Stimulated activated naive CD4-positive, alpha-beta T cell (primary cell): ENCODE measurements around the gene FAF2.

ENCODE experiments used
- DNase-seq, 6 experiments: peaks; one replicate each; lab custom pipeline; 2025; lab: John Stamatoyannopoulos, UW

Gene FAF2

DNA sequence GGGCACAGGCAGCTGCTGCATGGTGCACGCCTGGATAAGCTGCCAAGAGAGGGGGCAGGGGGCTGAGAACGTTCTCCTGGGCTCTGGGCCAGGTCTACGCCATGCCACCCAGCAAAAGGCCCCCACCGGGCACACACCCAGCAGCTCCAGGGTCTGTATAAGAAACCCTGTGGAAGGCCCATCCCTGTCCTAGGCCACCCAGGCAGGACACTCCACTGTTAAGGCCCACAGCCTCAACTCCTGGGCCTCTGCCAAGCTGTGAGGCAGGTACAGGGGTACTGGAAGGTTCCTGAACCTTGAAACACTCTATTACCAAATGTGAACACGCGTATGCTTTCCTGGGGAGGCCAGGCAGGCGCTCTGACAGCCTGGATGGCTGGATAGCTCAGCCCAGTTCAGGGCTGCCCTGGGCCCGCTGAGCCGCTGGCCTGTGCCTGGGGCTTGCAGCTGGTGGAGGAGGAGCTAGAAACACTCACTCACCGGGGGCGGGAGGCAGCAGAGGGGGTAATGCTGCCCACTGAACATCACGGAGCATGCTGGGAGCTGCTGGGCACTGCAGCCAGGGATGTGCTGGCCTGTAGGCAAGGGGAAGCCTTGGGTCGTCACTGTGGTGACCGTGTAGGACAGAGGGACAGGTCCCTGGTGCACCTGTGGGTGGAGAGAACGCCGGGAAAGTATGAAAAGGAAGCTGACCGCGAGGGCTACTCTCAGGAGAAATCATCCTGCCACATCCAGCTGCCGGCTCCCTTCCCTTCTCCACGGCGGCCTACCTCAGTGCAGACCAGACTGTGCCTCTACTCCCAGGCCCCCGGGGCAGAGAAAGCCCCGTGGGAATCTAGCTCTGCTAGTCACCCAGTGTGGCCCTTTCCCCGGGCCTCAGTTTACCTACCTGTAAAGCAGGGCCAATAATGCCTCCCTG lies 83.1 kb downstream of the FAF2 start:
- DNase-seq = peak in 3 of 6 experiments; percentile 18 to 38 (median 32)

DNA sequence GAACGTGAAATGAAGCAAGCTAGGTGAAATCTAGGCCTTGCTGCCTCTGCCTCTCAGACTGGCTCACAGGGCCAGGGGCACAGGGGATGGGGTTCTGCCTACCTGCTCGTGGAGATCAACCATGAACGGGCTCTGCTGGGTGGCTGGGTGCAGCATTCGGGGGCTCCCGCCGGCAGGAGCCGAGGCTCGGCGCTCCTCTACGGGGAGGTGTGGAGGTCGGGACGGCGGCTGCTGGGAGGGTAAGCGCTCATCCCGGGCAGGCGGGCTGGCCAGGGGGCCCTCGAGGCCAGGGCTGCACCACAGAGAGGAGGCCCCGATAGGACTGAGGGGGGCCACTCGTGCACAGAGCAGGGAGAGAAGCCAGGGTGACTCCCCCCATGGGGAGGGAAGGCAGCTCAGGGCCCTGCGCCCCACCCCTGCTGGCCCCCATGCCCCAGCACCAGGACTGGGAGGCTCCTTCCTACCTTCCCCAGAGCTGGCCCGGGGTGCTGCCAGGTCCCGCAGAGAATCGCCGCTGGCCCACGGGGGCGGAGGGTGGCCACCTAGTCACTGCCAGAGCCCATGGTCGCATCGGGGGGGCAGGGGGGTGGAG lies 83.8 kb downstream of the FAF2 start:
- no peak for DNase-seq

DNA sequence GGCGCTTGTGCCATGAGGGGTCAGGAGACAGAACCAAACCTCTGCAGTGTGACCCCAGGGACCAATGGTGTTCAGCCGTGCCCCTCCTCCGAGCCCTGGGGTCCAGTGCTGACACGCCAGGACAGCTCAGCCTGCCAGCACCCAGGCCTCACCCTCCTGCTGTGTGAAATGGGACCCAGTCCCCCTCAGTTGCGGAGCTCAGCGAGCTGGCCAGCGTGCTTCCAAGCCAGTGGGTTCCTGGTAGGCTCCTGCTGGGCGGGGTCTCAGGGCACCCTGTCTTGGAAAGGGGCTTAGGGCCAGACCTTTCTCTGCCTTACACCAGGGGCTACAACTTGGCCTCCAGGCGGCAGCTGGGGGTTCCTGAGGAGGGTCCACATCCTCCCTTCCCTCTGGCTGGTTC lies 84.6 kb downstream of the FAF2 start:
- DNase-seq = no peak

DNA sequence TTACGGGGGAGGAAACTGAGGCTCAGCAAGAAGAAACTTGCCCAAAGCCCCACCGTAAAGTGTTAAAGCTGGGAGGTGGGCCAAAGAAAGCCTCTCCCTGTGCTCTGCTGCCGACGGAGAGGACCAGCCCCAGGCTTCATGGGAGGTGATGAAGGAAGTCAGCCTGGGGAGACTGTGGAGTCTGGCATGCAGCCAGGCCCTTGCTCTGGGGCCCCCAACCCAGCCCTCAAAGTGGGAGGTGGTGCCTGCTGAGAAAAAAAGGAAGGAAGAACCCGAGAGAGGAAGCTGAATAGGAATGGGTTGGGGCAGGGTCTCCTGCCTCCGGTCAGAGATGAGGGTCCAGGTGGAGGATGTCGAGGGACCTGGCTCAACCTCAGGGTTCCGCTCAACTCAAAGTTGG lies 85.2 kb downstream of the FAF2 start:
- DNase-seq = peak in 3 of 6 experiments; percentile 27 to 45 (median 32)

DNA sequence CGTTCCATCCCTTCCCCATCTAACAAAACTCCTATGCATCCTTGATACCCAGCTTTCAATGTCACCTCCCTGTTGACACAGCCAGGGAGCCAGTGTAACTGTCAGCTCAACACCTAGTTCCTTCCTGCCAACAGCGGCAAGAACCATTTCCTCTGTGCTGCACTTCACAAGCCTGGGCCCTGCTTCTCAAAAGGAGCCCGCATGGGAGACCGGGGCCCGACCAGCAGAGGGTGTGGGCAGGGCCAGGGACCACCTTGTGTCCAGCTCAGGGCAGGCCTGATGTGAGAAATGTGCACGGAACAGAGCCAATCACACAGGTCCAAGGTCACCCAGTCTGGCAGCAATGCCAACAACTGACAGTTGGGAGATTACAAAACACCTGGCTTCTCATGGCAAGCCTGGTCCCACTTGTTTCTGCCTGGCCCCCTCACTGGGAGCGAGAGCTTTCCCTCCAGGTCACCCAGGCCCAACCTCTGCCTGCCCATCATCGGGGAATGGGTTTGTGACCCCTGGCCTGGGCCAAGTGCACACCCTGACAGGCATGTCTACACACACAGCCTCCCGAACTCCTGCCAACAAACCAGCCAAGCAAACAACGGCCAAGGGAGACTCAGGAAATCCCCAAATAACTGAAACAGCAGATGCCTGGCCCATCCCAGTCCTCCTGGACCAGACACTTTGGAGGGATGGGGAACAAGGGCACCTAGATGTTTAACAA lies 85.9 kb downstream of the FAF2 start:
- peak in 5 of 6 experiments; percentile 36 to 65 (median 58) for DNase-seq

DNA sequence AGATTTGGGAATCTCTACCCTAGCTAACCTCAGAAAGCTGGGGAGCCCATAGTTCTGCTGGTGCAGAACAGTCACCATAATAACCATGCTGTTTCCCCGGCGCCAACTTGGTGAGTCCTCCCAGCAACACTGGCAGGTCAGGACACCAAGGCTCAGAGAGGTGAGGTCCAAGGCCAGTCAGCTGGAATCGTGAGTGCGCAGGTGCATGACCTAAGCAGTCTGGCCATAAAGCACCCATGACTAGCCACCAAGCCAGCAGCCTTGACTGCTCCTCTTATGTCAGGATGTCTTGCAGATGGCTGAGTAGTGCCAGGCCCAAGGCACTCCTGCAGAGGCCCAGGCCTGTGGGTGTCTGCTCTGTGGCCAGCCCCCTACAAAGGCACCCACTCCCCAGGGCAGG lies 86.5 kb downstream of the FAF2 start:
- DNase-seq = peak in 1 of 6 experiments; percentile 25

DNA sequence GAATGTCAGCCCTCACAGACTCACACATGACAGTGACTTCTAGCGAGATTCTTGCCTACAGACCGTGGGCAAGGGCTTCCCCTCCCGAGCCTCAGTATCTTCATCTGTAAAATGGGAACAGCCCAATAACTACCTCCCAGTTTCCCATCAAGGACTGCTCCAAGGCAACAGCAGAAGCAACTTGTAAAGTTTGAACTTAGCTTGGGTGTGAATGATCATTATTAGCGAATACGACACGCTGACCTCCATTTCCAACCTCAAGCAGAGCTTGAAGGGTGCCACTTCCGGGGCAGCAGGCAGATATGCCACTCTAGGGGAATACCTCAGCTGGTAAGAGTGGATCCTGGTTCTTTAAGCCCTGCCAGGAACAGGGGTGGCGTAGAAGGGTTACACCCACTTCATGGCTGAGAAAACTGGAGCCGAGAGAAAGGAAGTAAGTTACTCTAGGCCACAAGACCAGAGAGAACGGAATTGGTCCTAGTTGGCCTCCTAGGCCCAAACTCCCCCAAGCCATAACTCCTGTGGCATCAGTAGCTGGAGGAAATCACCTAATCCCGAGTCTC lies 87.0 kb downstream of the FAF2 start:
- peak in 3 of 6 experiments; percentile 23 to 42 (median 35) for DNase-seq

DNA sequence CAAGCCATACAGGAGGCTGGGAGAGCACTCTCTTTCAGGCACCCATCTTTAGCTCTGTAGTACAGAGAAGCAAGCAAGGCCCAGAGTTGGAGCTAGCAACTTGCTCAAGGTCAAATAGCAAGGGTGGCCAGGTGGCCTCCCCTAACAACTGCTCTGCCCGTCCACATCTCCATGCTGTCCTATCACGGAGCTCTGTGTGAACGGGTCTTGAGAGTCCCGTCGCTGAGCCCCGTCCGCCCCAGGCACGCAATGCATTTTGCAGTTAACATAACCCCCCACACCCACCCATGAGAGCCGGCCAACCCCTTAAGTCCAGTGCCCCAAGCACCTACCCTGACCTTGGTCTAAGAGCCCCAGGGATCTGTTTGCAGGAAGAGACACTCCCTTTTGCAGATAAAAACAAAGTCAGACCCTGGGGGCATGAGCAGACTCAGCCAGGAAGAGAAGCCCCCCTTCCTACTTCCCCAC lies 87.5 kb downstream of the FAF2 start:
- DNase-seq = no peak

DNA sequence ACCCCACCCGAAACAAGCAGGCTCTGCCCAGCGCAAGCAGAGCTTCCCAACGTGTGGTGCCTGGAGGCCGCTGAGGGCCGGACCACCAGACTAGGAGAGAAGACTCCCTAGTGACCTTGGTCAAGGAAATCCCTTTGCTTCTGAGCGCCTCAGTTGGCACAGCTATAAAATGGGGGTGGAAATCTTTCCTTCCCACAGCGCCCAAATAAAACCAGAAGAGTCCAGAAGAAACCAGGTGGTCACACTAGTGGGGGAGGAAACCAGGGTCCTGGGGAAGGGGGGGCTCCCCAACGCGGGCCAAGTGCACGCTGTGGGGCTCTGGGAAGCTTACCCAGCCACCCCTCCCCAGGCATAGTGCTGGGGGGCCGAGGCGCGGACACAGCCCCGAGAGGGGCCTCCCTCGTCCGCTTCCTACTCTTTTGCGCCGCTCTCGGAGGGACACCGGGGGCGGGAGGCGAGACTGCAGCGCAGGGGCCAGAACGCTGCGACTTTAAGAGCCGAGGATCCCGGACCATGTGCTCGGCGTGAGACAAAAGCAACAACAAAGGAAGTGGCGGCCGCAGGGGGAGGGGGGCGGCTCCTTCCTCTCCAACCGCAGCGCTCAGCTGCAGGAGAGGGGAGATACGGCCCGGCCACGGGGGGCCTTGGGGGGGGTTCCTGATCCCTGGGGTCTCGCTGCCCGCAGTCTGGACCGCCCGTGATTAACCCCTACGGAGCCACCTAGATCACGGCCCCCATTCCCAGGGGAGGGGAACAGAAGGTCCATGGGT lies 88.1 kb downstream of the FAF2 start:
- peak; percentile 69 to 83 (median 75) for DNase-seq

DNA sequence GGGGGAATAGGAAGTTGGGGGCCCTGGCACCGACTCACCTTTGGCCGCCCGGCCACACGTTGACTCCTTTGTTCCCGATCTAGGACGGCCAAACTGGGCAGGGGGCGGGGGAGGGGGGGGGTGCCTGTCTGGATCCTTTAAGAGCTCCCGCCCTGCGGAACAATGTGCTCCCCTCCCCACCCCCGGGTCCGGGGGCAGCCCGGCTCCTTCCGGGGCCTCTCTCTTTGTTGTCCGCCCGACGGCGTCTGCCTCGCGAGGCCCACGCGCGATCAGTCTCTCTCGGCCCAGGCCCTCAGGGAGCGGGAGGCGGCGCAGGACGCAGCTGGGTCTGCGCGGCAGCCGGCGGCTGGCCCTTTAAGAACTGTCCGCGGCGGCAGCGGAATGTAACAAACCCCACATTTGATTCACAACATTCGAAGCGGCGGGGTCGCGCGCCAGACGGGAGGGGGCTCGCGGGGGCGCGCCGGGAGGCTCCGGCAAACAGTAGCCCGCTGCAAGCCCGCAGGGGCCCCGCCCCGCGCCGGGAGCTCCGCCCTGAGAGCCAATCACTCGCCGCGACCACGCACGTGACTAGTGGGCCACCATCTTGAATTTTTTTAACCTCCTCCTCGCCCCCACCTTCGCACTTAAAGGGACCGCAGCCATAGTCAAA lies 88.8 kb downstream of the FAF2 start, which contains the start of gene RNF44:
Gene RNF44 (minus strand): TSS at position 501 of the 652 bp plus-strand sequence. CDS start 4,930 bp downstream, outside the sequence.
- DNase-seq = peak; percentile 96 to 99 (median 98)

DNA sequence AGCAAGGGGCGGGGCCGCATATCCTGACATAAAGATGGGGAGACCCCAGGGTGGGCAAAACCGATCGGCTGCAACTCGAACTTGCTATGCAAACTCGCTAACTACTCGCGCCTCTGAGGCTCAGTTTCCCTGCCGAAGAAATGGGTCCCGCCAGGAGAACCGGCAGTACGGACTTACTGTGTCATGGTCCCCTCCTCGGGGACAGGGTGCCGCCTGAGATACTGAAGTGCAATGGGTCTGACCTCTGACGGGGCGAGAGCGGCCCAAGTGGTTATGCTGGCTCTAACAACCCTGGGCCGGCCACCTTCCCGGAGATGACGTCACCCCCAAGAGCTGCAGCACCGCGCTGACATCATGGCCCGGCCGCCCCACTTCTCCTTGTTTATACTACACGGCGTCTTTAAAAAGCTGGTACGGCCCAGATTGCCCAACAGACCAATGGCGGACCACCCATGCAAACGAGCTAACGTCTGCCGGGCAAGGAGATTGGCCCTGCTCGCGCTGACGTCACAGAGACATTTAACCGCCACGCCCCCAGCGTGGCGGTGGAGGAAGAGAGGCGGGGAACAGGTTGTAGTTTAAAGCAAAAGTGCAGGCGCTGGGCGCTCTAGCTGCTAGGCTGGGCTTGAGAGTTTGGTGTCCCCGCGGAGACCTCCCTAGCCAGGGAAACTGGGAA lies 89.5 kb downstream of the FAF2 start:
- peak; percentile 95 to 98 (median 98) for DNase-seq

DNA sequence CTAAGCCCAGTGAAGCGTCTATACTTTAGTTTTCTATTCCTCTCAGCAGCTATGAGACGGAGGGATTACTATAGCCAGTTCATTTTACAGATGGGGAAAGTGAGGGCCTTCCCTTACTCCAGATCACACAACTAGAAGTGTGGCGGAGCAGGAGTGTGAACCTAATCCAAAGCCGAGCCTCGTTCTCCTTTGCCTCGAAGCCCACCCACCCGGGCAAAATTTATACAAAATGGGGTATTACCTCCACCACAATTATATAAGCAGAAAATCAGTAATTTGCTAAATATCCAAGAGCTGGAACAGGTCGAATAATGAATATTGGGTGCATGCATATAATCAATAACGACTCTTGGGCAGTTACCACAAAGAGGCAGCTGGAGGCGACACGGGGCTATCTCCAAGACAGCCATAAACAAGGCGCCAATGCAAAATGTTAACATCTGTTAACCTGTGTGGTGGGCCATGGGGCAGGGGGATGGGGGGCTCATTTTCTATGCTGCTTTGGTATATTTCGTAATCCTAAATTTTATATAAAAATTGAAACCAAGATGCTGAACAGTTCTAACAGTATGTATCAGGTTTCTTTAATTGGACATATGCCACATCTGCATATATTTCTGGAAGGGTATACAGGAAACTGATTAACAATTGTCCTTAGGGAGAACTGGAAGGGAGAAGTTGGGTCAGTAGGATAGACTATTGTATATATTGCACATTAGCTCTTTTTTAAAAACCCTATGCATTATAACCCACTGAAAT lies 90.2 kb downstream of the FAF2 start:
- DNase-seq = no peak

DNA sequence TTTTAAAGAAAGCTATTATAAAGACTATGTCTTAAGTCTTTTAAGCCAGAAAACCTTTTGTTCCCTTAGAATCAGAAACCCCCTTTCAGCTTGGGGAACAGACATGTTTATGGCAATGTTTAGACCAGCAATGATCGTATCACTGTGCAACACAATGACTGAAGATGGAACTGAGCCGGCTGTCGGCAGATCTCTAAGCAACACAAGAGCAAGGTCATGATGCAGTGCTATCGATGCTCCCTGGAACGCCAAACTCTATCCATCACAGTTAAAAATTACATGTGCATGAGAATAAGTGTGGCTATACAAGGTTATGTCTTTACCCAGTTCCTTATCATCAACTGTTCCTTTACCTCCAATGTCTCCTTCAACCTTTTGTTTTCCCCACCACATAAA lies 90.8 kb downstream of the FAF2 start:
- DNase-seq = no peak

DNA sequence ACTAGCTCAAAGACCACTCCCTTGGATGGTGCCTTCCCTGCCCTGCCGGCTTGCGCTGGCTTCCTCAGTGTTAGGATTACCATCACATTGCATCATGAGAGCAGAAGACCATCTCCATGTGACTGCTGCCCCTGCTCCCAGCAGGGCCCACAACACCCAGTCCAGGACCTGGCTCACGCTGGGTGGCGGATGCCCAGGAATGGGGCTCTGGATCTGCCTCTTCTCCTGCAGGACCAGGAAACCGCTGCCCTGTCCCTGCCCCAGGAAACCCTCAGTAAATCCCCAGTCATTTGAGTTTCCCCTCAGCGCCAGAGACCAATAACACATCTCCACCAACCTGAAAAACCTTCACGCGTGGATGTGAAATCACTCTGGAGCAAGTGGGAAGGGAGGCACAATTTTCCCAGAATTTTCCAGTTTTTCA lies 92.3 kb downstream of the FAF2 start:
- DNase-seq = no peak

DNA sequence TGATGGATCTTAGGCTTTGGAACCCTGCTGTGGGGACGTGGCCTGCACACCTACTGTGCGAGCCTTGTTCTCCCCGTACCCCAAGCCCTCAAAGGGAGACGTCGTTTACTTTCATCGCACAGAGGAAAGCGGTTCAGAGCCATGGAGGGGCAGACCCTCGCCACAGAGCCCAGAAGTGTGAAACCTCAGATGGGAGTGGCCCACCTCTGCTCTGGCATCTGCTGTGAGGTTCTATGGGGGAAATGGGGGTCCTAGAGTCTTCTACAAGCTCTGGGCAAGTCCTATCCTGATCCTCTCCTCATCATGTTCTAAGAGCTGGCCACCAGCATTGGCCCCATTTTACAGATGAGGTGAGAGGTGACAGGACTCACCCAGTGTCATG lies 92.8 kb downstream of the FAF2 start:
- no peak for DNase-seq

DNA sequence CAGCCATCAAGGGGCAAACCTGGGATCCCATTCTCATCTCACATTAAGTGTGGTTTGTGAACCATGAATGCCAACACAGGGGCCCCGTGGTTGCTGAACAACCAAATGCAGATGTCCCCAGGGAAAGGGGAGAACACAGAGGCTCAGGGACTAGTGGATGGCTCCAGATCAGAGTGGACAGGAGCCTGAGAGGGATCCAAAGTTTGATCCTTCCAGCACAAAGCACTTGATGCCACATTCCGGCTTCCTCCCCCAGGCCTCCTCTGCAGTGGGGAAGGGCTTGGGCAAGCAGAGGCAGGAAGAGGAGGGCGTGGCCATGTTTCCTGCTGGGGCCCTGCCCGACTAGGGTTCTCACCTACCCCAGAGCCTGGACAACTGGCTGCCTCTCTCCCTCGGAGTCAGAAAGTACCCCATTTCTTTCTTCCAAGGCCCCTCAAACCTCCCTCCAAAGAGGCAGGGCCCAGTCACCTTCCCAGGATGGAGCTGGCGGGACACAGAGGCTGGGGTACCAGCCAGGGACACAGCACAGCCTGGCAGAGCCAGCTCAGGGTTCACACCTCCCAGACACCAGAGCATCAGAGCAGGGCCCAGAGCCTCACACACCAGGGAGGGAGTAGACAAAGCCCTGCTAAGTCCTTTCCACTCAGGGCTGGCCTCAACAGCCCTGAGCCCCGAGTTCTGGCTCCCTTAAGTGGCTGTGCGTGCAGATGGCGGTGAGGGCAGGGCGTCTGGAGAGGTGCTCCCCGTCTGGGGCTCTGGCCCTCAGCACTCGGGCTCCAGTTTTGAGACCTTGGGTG lies 93.4 kb downstream of the FAF2 start:
- DNase-seq = peak; percentile 60 to 86 (median 69)

DNA sequence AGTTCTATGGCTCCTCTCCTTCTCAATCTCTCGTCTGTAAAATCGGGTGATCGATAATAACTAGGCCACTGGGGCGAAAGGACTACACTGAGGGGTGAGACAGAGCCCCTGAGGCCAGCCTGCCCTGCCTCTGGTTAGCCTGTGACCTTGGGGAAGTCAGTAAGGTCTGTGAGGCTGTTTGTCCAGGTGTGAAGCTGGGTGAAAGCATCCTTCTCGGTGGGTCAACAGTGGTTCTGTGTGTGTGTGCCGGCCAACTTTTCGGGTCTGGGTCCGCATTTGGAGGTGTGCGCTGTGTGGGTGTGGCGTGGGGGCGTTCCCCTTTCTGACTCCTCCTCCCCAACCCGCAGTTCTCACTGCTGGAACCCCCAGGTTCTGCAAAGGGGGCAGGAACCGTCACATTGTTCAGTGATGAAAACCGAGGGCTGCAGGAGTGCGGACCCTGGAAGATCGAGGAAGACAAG lies 94.0 kb downstream of the FAF2 start:
- DNase-seq = peak; percentile 30 to 73 (median 63)
